Stimulated activated CD4-positive, alpha-beta T cell treated with anti-CD3 and anti-CD28 coated beads, Interleukin-2, amount 100 ng/mL, for 24 hours (primary cell): Measurements from ENCODE around the gene SCGB1C2.
A peak's percentile ranks its signal among the peaks of the same experiment; 100 is the strongest.
"Not testable (repeated sequence)": the region's sequence is repeated elsewhere in the genome, so short reads cannot be mapped to it uniquely, and the experiment has no call there.

Experiments
- DNase-seq, 2 donors: peaks; one replicate each; pipeline ENCODE4 v3.0.0-alpha.2; 2020

Gene SCGB1C2

GRCh38 chr17:149231-149630 is 11.9 kb downstream of the SCGB1C2 start:
- no peak for DNase-seq

GRCh38 chr17:149897-150584 is 12.7 kb downstream of the SCGB1C2 start:
- DNase-seq = no peak

GRCh38 chr17:151004-151403 is 13.6 kb downstream of the SCGB1C2 start:
- no peak for DNase-seq

- no peak for DNase-seq
Observed at GRCh38 chr17:151886-152859, 14.8 kb downstream of the SCGB1C2 start.

GRCh38 chr17:152860-153420 is 15.6 kb downstream of the SCGB1C2 start:
- no peak for DNase-seq

- no peak for DNase-seq
Observed at GRCh38 chr17:153851-154250, 16.5 kb downstream of the SCGB1C2 start.

GRCh38 chr17:155576-155975 is 18.2 kb downstream of the SCGB1C2 start:
- DNase-seq = no peak

GRCh38 chr17:156094-156621 is 18.8 kb downstream of the SCGB1C2 start:
- no peak for DNase-seq

GRCh38 chr17:156946-157345 is 19.6 kb downstream of the SCGB1C2 start:
- no peak for DNase-seq

GRCh38 chr17:157901-158300 is 20.5 kb downstream of the SCGB1C2 start:
- DNase-seq = no peak

- DNase-seq = no peak
Observed at GRCh38 chr17:158379-158778, 21.0 kb downstream of the SCGB1C2 start.

- DNase-seq = no peak
Observed at GRCh38 chr17:159609-160008, 22.2 kb downstream of the SCGB1C2 start.

GRCh38 chr17:160336-160735 is 23.0 kb downstream of the SCGB1C2 start:
- no peak for DNase-seq

GRCh38 chr17:161481-161880 is 24.1 kb downstream of the SCGB1C2 start:
- DNase-seq = no peak

- no peak for DNase-seq
Observed at GRCh38 chr17:162689-163088, 25.3 kb downstream of the SCGB1C2 start.

- no peak for DNase-seq
Observed at GRCh38 chr17:163514-164098, 26.2 kb downstream of the SCGB1C2 start.

GRCh38 chr17:164303-165235 is 27.2 kb downstream of the SCGB1C2 start:
- DNase-seq = peak; percentile 23 to 25

- DNase-seq = no peak
Observed at GRCh38 chr17:165939-166338, 28.6 kb downstream of the SCGB1C2 start.

- not testable (repeated sequence) for DNase-seq
Observed at GRCh38 chr17:168614-169013, 31.2 kb downstream of the SCGB1C2 start.

- no peak for DNase-seq
Observed at GRCh38 chr17:170130-170670, 32.8 kb downstream of the SCGB1C2 start.

- DNase-seq = no peak
Observed at GRCh38 chr17:171871-172270, 34.5 kb downstream of the SCGB1C2 start.

- DNase-seq = no peak
Observed at GRCh38 chr17:172401-172800, 35.0 kb downstream of the SCGB1C2 start.
